Aorta (tissue), 5 donors: ENCODE data around the gene PADI3. TPM values are rescaled to one million over a fixed set of nuclear protein-coding genes. Genes with fewer than 3 reads are reported as not detected.

Experiments used
- ATAC-seq: fragments of 200-7000 bp; cut with Tn5 transposase; one replicate; pipeline ENCODE4 v1.9.1; 2022; ENCODE audit warnings: moderate library complexity; ENCODE audit not compliant: low FRiP score
- DNase-seq, 2 donors: peaks; one replicate each; pipeline ENCODE4 v3.0.0-alpha.2; 2020
- H3K27ac ChIP-seq, 2 donors: one replicate each; pipeline ENCODE4 v1.5.1; 2013; ENCODE audit warnings: low read length in 2 of 2, mild to moderate bottlenecking in 2 of 2, moderate library complexity in 2 of 2, control low read depth in 1 of 2, inconsistent platforms in 1 of 2, low read depth in 1 of 2
- H3K27me3 ChIP-seq, 2 donors: one replicate each; pipeline ENCODE4 v1.6.1; 2013; ENCODE audit warnings: control low read depth in 1 of 2, low read length in 1 of 2, mild to moderate bottlenecking in 1 of 2, moderate library complexity in 1 of 2; ENCODE audit not compliant: insufficient read depth in 2 of 2, control insufficient read depth in 1 of 2
- H3K36me3 ChIP-seq, 2 donors: one replicate each; pipeline ENCODE4 v1.6.1; 2013; ENCODE audit warnings: control low read depth in 1 of 2, low read length in 1 of 2, mild to moderate bottlenecking in 1 of 2; ENCODE audit not compliant: insufficient read depth in 2 of 2, control insufficient read depth in 1 of 2
- H3K4me1 ChIP-seq, 2 donors: one replicate each; pipeline ENCODE4 v1.6.1; 2013; ENCODE audit warnings: low read length in 2 of 2, control low read depth in 1 of 2, mild to moderate bottlenecking in 1 of 2, moderate library complexity in 1 of 2; ENCODE audit not compliant: insufficient read depth in 2 of 2, control insufficient read depth in 1 of 2
- H3K4me3 ChIP-seq, 2 donors: one replicate each; pipeline ENCODE4 v1.5.1; 2013; ENCODE audit warnings: low read length in 2 of 2, control low read depth in 1 of 2, mild to moderate bottlenecking in 1 of 2
- H3K9me3 ChIP-seq: one replicate; pipeline ENCODE4 v1.6.1; 2013; ENCODE audit warnings: mild to moderate bottlenecking, low read length; ENCODE audit not compliant: control insufficient read depth
- WGBS, 2 donors: extraction: QIAGEN DNeasy Blood & Tissue Kit; methylation state at CpG; one replicate each; pipeline ENCODE4 v1.1.7; 2013; 5-methylcytosine and 5-hydroxymethylcytosine counted together
- intact Hi-C, 2 donors: fragments of 100-400 bp; cut with DNase I; formaldehyde crosslinking; loops; one replicate each; pipeline versions ENCODE4 v1.14.2 to v1.15.0; 2022
- polyA plus RNA-seq, 2 donors: library from polyadenylated mRNA; stranded (reverse); fragments of 200-250 nt; gene quantifications; one replicate each; pipeline ENCODE4 v1.2.3, GENCODE V29; 2013
- total RNA-seq, 2 donors: library from RNA; stranded (reverse); fragmentation: NEBNext Ultra II Directional; extraction: Animal tissue kit (Norgen Biotek cat#: 25700); gene quantifications; one replicate each; pipeline ENCODE4 v1.2.1, GENCODE V29; 2021
- donor health status: healthy with polysubstance abuse.
- donor health status: Bipolar disorder and iron deficiency.
- donor health status: DM: no; HTN: no; CAD: no.
- donor health status: DM: no; HTN: no; CAD: no.
- donor health status: DM: yes; HTN: yes; CAD: no.

The PADI3 gene
- total and polyA plus RNA-seq, 4 donors, result not detected

- Histone ChIP-seq H3K9me3 (no peaks in the 10 kb centered on the region), H3K4me1 (no peaks in the 10 kb centered on the region), H3K27me3 (no peaks in the 10 kb centered on the region), H3K27ac (no peak overlapping the region), H3K4me3 (no peak overlapping the region), H3K36me3 (no peaks in the 10 kb centered on the region)
- ATAC-seq (no peak), DNase-seq (no peak)
- intact Hi-C loops, result no loop called here
- 87 to 88% methylated on average over 14 of the region's 14 CpGs for WGBS, 2 donors
Observed at GRCh38 chr1:17222557-17222956, 26.3 kb upstream of the PADI3 start.

DNA sequence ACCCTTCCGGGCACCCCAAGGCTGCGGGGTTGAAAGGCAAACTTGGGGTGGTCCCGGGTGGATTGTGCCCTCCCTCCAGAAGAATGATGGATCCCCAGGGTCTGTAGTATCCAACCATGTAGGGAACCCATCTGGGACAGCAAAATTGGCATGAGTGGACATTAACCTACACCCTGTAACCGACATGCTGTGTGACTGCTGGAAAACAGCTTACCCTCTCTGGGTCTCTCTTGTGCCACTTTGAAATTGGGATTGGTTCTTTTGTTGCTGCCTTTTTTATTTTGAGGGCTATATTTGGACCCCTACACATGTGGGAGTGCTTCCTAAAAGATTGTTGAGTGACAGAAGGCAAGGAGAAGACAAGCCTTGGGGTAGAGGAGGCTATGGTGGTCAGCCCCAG, 24.5 kb upstream of the PADI3 start:
- H3K36me3 ChIP-seq, result no peaks in the 10 kb centered on the region
- intact Hi-C loops, result no loop called here
- no peaks in the 10 kb centered on the region for H3K9me3 ChIP-seq
- WGBS, 2 donors, result 93 to 95% methylated on average over 4 of the region's 4 CpGs
- no peak overlapping the region for H3K4me3 ChIP-seq
- no peak for DNase-seq
- H3K27me3 ChIP-seq, result no peaks in the 10 kb centered on the region
- no peak for ATAC-seq
- H3K27ac ChIP-seq, result no peak overlapping the region
- no peaks in the 10 kb centered on the region for H3K4me1 ChIP-seq

- H3K36me3 ChIP-seq, result no peaks in the 10 kb centered on the region
- no peak for DNase-seq
- H3K27ac ChIP-seq, result no peak overlapping the region
- intact Hi-C loops, result no loop called here
- no peaks in the 10 kb centered on the region for H3K27me3 ChIP-seq
- no peaks in the 10 kb centered on the region for H3K4me1 ChIP-seq
- H3K4me3 ChIP-seq, result no peak overlapping the region
- H3K9me3 ChIP-seq, result no peaks in the 10 kb centered on the region
- no peak for ATAC-seq
- WGBS, 2 donors, result 81 to 85% methylated on average over 6 of the region's 6 CpGs
Observed at GRCh38 chr1:17225140-17225539, 23.8 kb upstream of the PADI3 start.

GRCh38 chr1:17227358-17227915, 21.5 kb upstream of the PADI3 start:
- WGBS, 2 donors, result 67% methylated on average over 7 of the region's 7 CpGs
- H3K27me3 ChIP-seq, result no peaks in the 10 kb centered on the region
- intact Hi-C loops, result no loop called here
- H3K9me3 ChIP-seq, result no peaks in the 10 kb centered on the region
- H3K36me3 ChIP-seq, result no peaks in the 10 kb centered on the region
- H3K27ac ChIP-seq, result no peak overlapping the region
- no peak for ATAC-seq
- no peak for DNase-seq
- no peak overlapping the region for H3K4me3 ChIP-seq
- no peaks in the 10 kb centered on the region for H3K4me1 ChIP-seq

GRCh38 chr1:17228619-17229018, 20.3 kb upstream of the PADI3 start:
- no peak for DNase-seq
- Histone ChIP-seq H3K27me3 (no peaks in the 10 kb centered on the region), H3K9me3 (no peaks in the 10 kb centered on the region), H3K4me3 (no peak overlapping the region), H3K4me1 (no peaks in the 10 kb centered on the region), H3K36me3 (no peaks in the 10 kb centered on the region), H3K27ac (no peak overlapping the region)
- ATAC-seq, result no peak
- intact Hi-C loops, result no loop called here
- WGBS, 2 donors, result 84 to 86% methylated on average over 8 of the region's 8 CpGs

GRCh38 chr1:17229379-17229778, 19.5 kb upstream of the PADI3 start:
- 86 to 89% methylated on average over 6 of the region's 6 CpGs for WGBS, 2 donors
- Histone ChIP-seq H3K4me3 (no peak overlapping the region), H3K4me1 (no peaks in the 10 kb centered on the region), H3K27ac (no peak overlapping the region), H3K9me3 (no peaks in the 10 kb centered on the region), H3K36me3 (no peaks in the 10 kb centered on the region), H3K27me3 (no peaks in the 10 kb centered on the region)
- ATAC-seq (no peak), DNase-seq (no peak)
- intact Hi-C loops, result no loop called here

DNA sequence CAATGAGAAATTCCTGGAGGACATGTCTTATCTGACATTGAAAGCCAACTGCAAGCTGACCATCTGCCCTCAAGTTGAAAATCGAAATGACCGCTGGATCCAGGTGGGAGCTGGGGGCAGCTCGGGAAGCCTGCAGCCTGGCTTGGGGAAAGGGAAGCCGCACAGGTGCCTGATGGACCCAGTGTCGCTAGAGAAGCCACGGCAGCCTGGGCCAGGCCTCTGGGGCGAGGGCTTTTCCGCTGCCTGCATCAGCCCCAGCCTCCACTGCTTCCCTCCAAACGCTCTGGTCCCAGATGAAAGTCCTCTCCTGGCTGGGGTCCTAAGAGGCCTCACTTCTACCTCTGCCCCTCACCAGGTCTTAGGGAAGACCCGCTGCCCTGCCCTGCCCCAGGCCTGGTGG, 18.8 kb upstream of the PADI3 start:
- H3K9me3 ChIP-seq, result no peaks in the 10 kb centered on the region
- intact Hi-C loops, result loop anchor here in 1 of 2 donors (10.0 kb wide), 1 partner anchor 275 kb away; no protein-coding TSS in a partner anchor
- ATAC-seq (no peak), DNase-seq (no peak)
- H3K4me1 ChIP-seq, result no peaks in the 10 kb centered on the region
- no peak overlapping the region for H3K4me3 ChIP-seq
- WGBS, 2 donors, result 92 to 94% methylated on average over 10 of the region's 10 CpGs
- H3K36me3 ChIP-seq, result no peaks in the 10 kb centered on the region
- H3K27ac ChIP-seq, result no peak overlapping the region
- H3K27me3 ChIP-seq, result no peaks in the 10 kb centered on the region

DNA sequence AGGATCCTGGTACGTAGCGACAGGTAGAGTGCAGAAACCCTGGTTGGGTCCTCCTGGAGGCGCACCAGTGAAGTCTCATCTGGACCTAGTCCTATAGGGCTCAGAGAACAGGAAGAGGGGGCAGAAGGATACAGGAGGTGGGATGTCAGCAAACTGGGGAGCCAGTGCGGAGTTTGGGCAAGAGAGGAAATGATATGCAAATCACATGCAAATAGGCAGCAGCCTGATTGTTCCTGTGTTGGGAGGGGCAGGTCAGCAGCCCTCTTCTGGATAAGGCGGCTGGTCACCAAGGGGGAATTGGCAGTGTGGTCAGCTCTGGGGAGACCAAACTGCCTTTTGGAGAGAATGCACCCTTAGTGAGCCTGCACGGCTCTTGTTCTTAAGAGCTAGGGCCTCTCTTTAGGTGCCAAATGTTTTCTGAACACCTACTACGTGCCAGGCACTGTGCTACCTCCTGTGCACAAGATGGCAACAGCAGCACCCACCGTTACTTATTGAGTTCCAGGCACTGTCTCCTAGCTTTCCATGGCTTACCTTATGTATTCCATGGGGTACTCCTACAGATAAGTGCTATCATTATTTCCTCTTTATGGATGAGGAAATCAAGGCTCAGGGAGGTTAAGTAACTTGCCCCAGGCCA, 18.1 kb upstream of the PADI3 start:
- intact Hi-C loops, result loop anchor here in 1 of 2 donors (10.0 kb wide), 1 partner anchor 276 kb away; no protein-coding TSS in a partner anchor
- ATAC-seq, result no peak

More for the DNA sequence above, 18.1 kb upstream of the PADI3 start:
- H3K9me3 ChIP-seq, result no peaks in the 10 kb centered on the region
- WGBS, 2 donors, result 84 to 92% methylated on average over 8 of the region's 8 CpGs
- no peak overlapping the region for H3K27ac ChIP-seq
- H3K4me3 ChIP-seq, result no peak overlapping the region
- DNase-seq, result no peak
- no peaks in the 10 kb centered on the region for H3K36me3 ChIP-seq
- H3K4me1 ChIP-seq, result no peaks in the 10 kb centered on the region
- H3K27me3 ChIP-seq, result no peaks in the 10 kb centered on the region
